ENCODE data around the gene MDFIC2.

MDFIC2 gene

DNA sequence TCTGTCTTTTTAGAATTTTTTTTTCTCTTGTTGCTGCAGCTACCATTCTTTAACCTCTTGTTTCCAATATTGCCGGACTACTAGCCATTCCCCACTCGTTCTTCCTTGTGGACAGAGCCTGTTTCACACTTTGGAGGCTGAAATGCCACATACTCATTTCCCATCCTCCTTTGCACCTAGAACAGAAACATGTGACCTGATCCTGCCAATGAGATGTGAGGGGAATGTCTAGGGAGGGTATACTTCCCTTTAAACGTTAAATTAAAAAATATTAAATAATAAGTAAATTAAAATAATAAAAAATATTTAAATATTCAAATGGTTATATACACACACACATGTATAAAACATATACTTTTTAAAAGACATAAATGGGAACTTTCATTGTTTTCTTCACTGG, 20.6 kb upstream of the MDFIC2 start:
- TF ChIP-seq, protein P1, sequence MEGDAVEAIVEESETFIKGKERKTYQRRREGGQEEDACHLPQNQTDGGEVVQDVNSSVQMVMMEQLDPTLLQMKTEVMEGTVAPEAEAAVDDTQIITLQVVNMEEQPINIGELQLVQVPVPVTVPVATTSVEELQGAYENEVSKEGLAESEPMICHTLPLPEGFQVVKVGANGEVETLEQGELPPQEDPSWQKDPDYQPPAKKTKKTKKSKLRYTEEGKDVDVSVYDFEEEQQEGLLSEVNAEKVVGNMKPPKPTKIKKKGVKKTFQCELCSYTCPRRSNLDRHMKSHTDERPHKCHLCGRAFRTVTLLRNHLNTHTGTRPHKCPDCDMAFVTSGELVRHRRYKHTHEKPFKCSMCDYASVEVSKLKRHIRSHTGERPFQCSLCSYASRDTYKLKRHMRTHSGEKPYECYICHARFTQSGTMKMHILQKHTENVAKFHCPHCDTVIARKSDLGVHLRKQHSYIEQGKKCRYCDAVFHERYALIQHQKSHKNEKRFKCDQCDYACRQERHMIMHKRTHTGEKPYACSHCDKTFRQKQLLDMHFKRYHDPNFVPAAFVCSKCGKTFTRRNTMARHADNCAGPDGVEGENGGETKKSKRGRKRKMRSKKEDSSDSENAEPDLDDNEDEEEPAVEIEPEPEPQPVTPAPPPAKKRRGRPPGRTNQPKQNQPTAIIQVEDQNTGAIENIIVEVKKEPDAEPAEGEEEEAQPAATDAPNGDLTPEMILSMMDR (IDR thresholded peaks at IDR 0.05; ENCODE audit: low read depth, low read length): no peak

DNA sequence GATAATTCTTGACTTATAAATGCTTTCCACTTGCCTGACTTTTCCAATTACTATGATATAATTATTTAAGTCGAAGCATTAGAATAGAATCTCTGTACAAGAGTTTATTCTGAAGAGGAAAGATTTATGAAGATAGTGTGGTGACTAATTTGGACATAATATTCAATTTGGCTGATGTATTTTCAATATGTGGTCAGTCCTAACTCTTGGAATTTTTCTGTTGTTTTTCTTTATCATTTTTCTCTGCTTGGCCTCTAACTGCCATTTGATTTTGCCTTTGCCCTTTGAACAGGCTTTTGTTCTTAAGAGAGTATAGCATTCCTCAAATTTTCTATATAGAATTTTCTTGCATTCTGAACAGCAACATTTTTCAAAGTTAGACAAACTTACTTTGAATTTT, 2.6 kb upstream of the MDFIC2 start:
- no peak for DNase-seq (ENCODE audit: extremely low read depth, low read depth)
- TF ChIP-seq, protein P1 (IDR thresholded peaks at IDR 0.05; ENCODE audit: low read depth, low read length): no peak

More for the DNA sequence above, 20.6 kb upstream of the MDFIC2 start:
- no peak for DNase-seq (ENCODE audit: extremely low read depth, low read depth)

DNA sequence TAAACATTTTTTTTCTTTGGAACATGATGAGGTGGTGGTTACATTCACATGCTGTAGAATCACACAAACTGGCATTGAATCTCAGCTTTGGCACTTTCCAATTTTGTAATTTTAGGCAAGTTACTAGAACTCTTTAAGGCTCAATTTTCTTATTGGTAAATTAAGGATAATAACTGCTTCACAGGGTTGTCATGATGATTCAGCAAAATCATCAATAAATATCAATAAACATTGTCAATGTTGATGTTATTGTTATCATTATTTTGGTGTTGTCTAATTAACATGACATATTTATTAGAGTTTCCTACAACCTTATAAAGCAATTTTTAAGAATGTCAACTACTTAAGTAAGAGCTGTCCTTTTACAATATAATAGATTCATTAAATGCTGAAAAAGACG, 1.6 kb downstream of the MDFIC2 start:
- no peak for DNase-seq (ENCODE audit: extremely low read depth, low read depth)
- TF ChIP-seq, protein P1 (IDR thresholded peaks at IDR 0.05; ENCODE audit: low read depth, low read length): no peak

DNA sequence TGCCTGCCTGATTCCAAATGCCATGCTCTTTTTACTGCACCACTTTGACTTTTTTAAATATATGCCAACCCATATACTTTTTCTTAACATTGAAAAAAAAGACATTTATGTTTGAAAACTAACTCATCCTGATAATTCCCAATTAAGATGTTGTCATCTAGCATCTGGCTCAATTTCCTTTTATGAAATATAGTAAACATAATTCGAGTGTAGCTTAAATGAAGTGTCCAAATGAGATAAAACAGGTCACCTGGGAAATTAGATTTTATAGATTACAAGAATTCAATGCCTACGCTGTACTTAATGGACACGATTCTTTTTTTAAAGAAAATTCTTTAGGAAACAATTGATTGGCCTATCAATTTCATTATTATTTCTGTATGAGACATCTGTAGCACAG, 2.8 kb downstream of the MDFIC2 start:
- TF ChIP-seq, protein P1 (IDR thresholded peaks at IDR 0.05; ENCODE audit: low read depth, low read length): no peak
- no peak for DNase-seq (ENCODE audit: extremely low read depth, low read depth)

DNA sequence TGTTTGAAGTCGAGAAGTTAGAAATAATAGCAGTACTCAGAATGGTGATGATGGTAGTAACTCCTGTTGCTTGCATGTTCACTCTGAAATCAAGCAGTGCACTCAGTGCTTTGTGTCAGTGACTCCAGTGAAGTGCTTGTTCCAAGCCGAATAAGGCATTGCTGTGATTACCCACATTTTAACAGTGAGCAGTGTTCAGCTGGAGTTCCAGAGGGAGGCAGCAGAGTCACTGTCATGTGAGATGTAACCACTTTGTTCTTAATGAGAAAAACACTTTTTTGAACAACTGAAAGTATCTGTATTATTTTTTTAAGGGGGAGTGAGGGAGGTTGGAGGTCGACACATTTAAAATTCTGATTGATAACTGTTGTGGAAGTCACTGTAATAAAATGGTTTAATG, 3.7 kb downstream of the MDFIC2 start:
- TF ChIP-seq, protein P1 (IDR thresholded peaks at IDR 0.05; ENCODE audit: low read depth, low read length): no peak
- no peak for DNase-seq (ENCODE audit: extremely low read depth, low read depth)

DNA sequence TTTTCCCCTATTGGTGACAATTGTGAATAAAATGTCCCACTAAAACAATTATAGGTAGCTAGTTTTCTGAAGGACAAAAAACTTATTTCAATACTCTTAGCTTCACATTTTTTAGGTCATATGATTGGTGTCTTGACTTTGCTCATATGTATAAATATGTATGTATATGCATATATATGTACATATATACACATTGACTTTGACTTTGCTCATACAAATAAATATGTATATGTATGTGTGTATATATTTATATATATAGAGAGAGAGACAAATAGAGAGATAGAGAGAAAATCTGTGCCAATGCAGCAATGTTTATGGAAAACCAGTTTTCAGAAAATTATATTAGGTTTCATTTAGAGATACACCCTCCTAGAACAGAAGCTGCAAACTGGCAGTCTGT, 5.7 kb downstream of the MDFIC2 start:
- no peak for DNase-seq (ENCODE audit: extremely low read depth, low read depth)
- TF ChIP-seq, protein P1 (IDR thresholded peaks at IDR 0.05; ENCODE audit: low read depth, low read length): no peak

DNA sequence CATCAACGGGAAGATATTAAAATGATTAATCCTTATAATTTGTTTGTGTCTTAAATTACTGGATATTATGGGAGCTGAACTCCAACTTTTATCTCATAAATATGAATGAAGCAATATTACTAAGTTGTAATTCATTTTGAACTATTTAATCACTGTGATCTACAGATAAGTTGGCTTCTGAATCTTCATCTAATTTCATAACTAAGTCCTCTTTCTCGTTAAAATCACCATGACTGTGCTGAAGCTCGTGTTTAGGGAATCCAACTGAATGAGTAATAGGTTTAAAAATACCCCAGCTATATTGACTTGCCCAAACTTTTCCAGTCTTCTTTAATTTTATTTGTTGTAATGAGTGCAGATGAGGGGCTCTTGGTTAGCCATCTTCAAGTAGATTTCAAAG, 14.1 kb downstream of the MDFIC2 start:
- no peak for DNase-seq (ENCODE audit: extremely low read depth, low read depth)
- TF ChIP-seq, protein P1 (IDR thresholded peaks at IDR 0.05; ENCODE audit: low read depth, low read length): no peak
